RWPE2 (cell line): ENCODE results near the gene PRKG1.
A peak's percentile ranks its signal among the peaks of the same experiment; 100 is the strongest.

ENCODE experiments used
- ATAC-seq: fragments of 200-7000 bp; cut with Tn5 transposase; 3 replicates; pipeline ENCODE4 v1.9.1; 2021; ENCODE audit warnings: low read depth
- DNase-seq: peaks from one replicate; pipeline ENCODE4 v3.0.0-alpha.2; 2020; ENCODE audit warnings: low spot score
- H3K27ac ChIP-seq: fragments of 450-650 bp; 2 replicates; pipeline ENCODE4 v1.5.1; 2017; ENCODE audit warnings: mild to moderate bottlenecking; ENCODE audit not compliant: poor library complexity, severe bottlenecking
- H3K27me3 ChIP-seq: fragments of 250-450 bp; sonication (Bioruptor Pico); 2 replicates; pipeline ENCODE4 v1.5.1; 2021; ENCODE audit warnings: mild to moderate bottlenecking, moderate library complexity; ENCODE audit not compliant: insufficient read depth, poor library complexity, severe bottlenecking
- H3K36me3 ChIP-seq: fragments of 250-450 bp; sonication (Bioruptor Pico); 2 replicates; pipeline ENCODE4 v1.5.1; 2020; ENCODE audit warnings: low read depth, mild to moderate bottlenecking, moderate library complexity
- H3K4me1 ChIP-seq: fragments of 250-450 bp; sonication (Bioruptor Pico); 2 replicates; pipeline ENCODE4 v1.5.1; 2021; ENCODE audit warnings: mild to moderate bottlenecking, moderate library complexity; ENCODE audit not compliant: insufficient read depth, poor library complexity, severe bottlenecking
- H3K4me3 ChIP-seq: fragments of 250-450 bp; sonication (Bioruptor Pico); 2 replicates; pipeline ENCODE4 v1.5.1; 2021; ENCODE audit warnings: mild to moderate bottlenecking, moderate library complexity; ENCODE audit not compliant: severe bottlenecking
- H3K9me3 ChIP-seq: fragments of 250-450 bp; sonication (Bioruptor Pico); 2 replicates; pipeline ENCODE4 v1.5.1; 2021; ENCODE audit warnings: mild to moderate bottlenecking, moderate library complexity; ENCODE audit not compliant: severe bottlenecking
- TF ChIP-seq, protein P1 (sequence below): fragments of 450-650 bp; IDR thresholded peaks from one replicate; pipeline ENCODE4 v1.5.1; 2017; ENCODE audit warnings: mild to moderate bottlenecking, moderate library complexity; ENCODE audit not compliant: poor library complexity, severe bottlenecking

Gene PRKG1

DNA sequence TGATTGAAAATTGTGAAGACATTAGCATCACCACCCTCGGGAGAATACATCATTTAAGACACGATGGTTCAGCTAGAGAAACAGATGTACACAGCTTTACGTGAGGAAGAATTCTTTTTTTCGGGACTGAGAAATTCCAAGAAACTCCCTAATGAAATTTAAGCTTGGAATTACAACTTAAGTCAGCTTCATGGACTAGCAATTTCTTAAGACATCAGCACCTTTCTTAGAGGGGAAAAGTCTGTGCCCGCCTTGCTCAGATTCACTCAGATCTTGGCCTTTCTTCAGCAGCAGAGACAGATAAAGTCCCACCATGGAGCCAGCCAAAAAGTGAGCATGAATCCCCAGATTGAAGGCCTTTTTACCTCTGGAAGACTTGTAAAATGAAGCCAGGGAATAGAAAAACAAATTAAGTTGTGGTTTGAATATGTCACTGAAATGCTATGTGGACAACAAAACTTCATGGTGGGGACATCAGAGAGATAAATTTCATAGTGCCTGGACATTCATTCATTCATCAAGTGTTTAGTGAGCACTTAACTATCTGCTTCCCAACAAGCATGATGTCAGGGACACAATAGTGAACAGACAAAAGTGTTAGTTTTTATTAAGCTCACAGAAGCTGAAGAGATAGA is 32.1 kb downstream of the PRKG1 start:
- no peaks in the 10 kb centered on the region for H3K36me3 ChIP-seq
- no peaks in the 10 kb centered on the region for H3K27me3 ChIP-seq
- TF ChIP-seq, protein P1, sequence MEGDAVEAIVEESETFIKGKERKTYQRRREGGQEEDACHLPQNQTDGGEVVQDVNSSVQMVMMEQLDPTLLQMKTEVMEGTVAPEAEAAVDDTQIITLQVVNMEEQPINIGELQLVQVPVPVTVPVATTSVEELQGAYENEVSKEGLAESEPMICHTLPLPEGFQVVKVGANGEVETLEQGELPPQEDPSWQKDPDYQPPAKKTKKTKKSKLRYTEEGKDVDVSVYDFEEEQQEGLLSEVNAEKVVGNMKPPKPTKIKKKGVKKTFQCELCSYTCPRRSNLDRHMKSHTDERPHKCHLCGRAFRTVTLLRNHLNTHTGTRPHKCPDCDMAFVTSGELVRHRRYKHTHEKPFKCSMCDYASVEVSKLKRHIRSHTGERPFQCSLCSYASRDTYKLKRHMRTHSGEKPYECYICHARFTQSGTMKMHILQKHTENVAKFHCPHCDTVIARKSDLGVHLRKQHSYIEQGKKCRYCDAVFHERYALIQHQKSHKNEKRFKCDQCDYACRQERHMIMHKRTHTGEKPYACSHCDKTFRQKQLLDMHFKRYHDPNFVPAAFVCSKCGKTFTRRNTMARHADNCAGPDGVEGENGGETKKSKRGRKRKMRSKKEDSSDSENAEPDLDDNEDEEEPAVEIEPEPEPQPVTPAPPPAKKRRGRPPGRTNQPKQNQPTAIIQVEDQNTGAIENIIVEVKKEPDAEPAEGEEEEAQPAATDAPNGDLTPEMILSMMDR, result no peak
- H3K4me1 ChIP-seq, result peaks cover 24% of the 10 kb centered on the region
- no peak overlapping the region for H3K4me3 ChIP-seq
- H3K27ac ChIP-seq, result no peak overlapping the region
- no peak for DNase-seq
- ATAC-seq, result no peak
- H3K9me3 ChIP-seq, result no peaks in the 10 kb centered on the region

DNA sequence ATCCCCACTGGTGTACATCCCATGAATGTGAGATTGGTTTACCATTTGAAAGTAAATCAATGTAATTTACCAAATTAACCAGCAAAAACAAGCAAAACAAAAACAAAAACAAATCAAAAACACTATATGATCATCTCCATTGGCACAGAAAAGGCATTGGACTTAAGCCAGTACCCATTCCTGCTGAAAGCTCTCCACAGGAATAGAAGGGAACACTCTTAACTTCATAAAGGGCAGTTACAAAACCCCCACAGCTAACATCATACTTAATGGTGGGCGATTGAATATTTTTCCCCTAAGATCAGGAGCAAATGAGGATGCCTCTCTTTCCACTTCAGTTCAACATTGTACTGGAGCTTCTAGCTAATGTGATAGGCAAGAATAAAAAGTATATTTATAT is 34.1 kb downstream of the PRKG1 start:
- Histone ChIP-seq H3K27me3 (no peaks in the 10 kb centered on the region), H3K4me3 (no peak overlapping the region), H3K27ac (peak overlapping the region; percentile 82), H3K9me3 (no peaks in the 10 kb centered on the region), H3K36me3 (no peaks in the 10 kb centered on the region), H3K4me1 (peaks cover 24% of the 10 kb centered on the region)
- TF ChIP-seq, protein P1, result no peak
- DNase-seq (no peak), ATAC-seq (no peak)

DNA sequence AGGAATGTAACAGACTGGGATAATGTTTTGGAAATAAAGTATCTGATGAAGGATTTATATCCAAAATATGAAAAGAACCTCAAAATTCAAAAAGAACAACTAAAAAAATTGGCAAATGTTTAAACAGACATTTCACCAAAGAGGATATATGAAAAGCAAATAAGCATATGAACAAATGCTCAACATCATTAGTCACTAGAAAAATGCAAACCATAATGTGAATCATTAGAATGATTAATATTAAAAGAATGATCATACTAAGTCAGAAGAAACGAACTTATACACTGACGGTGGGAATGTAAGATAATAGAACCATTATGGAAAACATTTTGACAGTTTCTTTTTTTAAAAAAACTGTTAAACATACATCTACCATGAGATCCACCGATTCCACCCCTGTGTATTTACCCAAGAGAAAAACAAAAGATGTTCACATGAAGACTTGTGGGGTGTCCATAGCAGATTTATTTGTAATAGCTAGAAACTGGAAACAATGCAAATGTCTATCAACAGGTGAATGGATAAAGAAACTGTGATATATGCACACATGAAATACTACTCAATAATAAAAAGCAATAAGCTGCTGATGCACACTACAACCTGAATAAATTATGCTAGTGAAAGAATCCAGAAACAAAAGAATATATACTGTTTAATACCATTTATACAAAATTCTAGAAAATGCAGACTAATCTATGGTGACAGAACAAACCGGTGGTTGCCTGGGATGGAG is 35.7 kb downstream of the PRKG1 start:
- Histone ChIP-seq H3K9me3 (no peaks in the 10 kb centered on the region), H3K36me3 (no peaks in the 10 kb centered on the region), H3K27ac (peak overlapping the region; percentile 82), H3K4me3 (no peak overlapping the region), H3K27me3 (no peaks in the 10 kb centered on the region), H3K4me1 (peaks cover 24% of the 10 kb centered on the region)
- ATAC-seq, result peak; percentile 95
- TF ChIP-seq, protein P1, result no peak
- DNase-seq, result no peak

DNA sequence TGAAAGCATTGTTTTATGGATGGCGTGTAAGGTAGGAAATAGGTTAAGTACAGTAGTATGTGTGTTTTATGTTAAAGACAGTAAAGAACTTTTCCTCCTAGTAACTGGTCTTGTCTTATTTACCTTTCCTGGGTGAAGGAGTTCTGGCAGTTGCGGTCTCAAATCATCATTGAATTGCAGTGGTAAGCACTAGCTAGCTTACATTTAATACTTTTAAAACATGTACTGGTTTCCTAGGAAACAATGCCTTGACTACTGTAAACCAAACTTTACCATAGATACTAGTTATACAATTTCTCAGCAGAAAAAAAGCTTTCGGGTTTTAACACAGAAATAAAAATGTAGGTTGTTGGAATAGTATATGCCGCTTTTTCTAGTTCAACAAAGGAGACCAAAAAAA is 37.7 kb downstream of the PRKG1 start:
- no peak for DNase-seq
- ATAC-seq, result no peak
- TF ChIP-seq, protein P1, result no peak
- H3K27me3 ChIP-seq, result no peaks in the 10 kb centered on the region
- H3K4me3 ChIP-seq, result no peak overlapping the region
- no peak overlapping the region for H3K27ac ChIP-seq
- no peaks in the 10 kb centered on the region for H3K36me3 ChIP-seq
- peaks cover 24% of the 10 kb centered on the region for H3K4me1 ChIP-seq
- H3K9me3 ChIP-seq, result no peaks in the 10 kb centered on the region

DNA sequence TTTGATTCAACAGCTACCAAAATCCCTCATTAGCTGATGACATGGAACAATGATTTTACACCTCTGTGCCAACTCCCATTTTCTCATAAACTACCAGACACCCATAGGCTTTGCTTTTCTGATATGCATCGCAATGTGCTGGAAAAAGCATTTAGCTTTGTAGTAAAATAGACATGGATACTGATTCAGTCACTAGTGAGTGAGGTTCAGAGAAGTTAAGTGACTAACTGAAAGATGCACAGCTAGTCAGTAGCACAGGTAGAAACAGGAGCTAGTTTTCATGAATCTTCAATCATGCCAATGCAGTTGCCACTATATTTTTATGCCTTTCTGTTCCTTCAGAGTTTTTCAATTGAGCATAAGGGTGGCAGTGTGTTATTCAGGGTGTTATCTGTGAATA is 38.7 kb downstream of the PRKG1 start:
- peaks cover 24% of the 10 kb centered on the region for H3K4me1 ChIP-seq
- H3K27me3 ChIP-seq, result no peaks in the 10 kb centered on the region
- TF ChIP-seq, protein P1, result no peak
- ATAC-seq, result no peak
- DNase-seq, result no peak
- no peaks in the 10 kb centered on the region for H3K9me3 ChIP-seq
- H3K27ac ChIP-seq, result no peak overlapping the region
- no peak overlapping the region for H3K4me3 ChIP-seq
- no peaks in the 10 kb centered on the region for H3K36me3 ChIP-seq
